K562 (cell line): Measurements from ENCODE around the gene ANKLE1. TPM values are rescaled to one million over a fixed set of nuclear protein-coding genes. Genes with fewer than 3 reads are reported as not detected.

Experiments used
- CXXC5 ChIP-seq: fragments of 250-450 bp; sonication (Bioruptor Pico); IDR thresholded peaks from 2 replicates; pipeline ENCODE4 v1.8.0; 2022; ENCODE audit warnings: inconsistent platforms, mild to moderate bottlenecking, moderate library complexity
- ETV5 ChIP-seq: sonication (generic); formaldehyde crosslinking; IDR thresholded peaks from 2 replicates; pipeline ENCODE4 v1.4.0; 2020; ENCODE audit warnings: low read depth, mild to moderate bottlenecking, missing genetic modification reagents
- FIP1L1 ChIP-seq: fragments of 200-400 bp; formaldehyde crosslinking; IDR thresholded peaks from 2 replicates; pipeline ENCODE4 v1.6.1; 2018; ENCODE audit warnings: mild to moderate bottlenecking, low read depth, low read length; ENCODE audit not compliant: poor library complexity, severe bottlenecking
- FOXJ3 ChIP-seq: sonication (generic); formaldehyde crosslinking; IDR thresholded peaks from 2 replicates; pipeline ENCODE4 v1.4.0; 2020; ENCODE audit warnings: mild to moderate bottlenecking, missing genetic modification reagents
- HLTF ChIP-seq: fragments of 450-650 bp; IDR thresholded peaks from 2 replicates; pipeline ENCODE4 v1.6.1; 2016
- L3MBTL2 ChIP-seq: fragments of 450-650 bp; IDR thresholded peaks from 2 replicates; pipeline ENCODE4 v1.6.1; 2016; ENCODE audit warnings: mild to moderate bottlenecking, moderate library complexity
- MTA1 ChIP-seq: fragments of 450-650 bp; IDR thresholded peaks from 2 replicates; pipeline ENCODE4 v1.6.1; 2017; ENCODE audit warnings: borderline replicate concordance
- NRF1 ChIP-seq, 2 experiments: fragments of 450-650 bp; IDR thresholded peaks in 1 of 2; conservative IDR thresholded peaks in 1 of 2; 2 replicates each; pipeline ENCODE4 v1.6.1; 2014; ENCODE audit warnings: mild to moderate bottlenecking in 2 of 2
- PHB2 ChIP-seq: fragments of 450-650 bp; IDR thresholded peaks from 2 replicates; pipeline ENCODE4 v1.6.1; 2017; ENCODE audit warnings: low read depth
- PHF20 ChIP-seq: fragments of 450-650 bp; IDR thresholded peaks from 2 replicates; pipeline ENCODE4 v1.6.1; 2018; ENCODE audit not compliant: partially characterized antibody
- PHF8 ChIP-seq: fragments of 200-600 bp; sonication (generic); IDR thresholded peaks from 2 replicates; pipeline ENCODE4 v1.6.1; 2012; ENCODE audit warnings: mixed run types, mild to moderate bottlenecking, inconsistent platforms, low read length, moderate library complexity, borderline replicate concordance
- RCOR1 ChIP-seq, 2 experiments: IDR thresholded peaks; 2 replicates each; pipeline ENCODE4 v1.6.1; 2012; ENCODE audit warnings: low read depth in 2 of 2, low read length in 2 of 2, borderline replicate concordance in 1 of 2, improper control_type of control experiment in 1 of 2
- SMAD2 ChIP-seq: fragments of 150-350 bp; IDR thresholded peaks from 2 replicates; pipeline ENCODE4 v1.6.1; 2014; ENCODE audit warnings: low read depth, mild to moderate bottlenecking, low read length
- SNIP1 ChIP-seq: fragments of 450-650 bp; IDR thresholded peaks from 2 replicates; pipeline ENCODE4 v1.7.1; 2017; ENCODE audit warnings: low read depth, mild to moderate bottlenecking
- SOX6 ChIP-seq: fragments of 450-650 bp; IDR thresholded peaks from 2 replicates; pipeline ENCODE4 v1.6.1; 2014; ENCODE audit warnings: mild to moderate bottlenecking
- TBP ChIP-seq: optimal IDR thresholded peaks from 2 replicates; pipeline ENCODE3; 2011; ENCODE audit warnings: low read depth, low read length, improper control_type of control experiment
- ZFP36 ChIP-seq: fragments of 150-350 bp; IDR thresholded peaks from 2 replicates; pipeline ENCODE4 v1.6.1; 2018; ENCODE audit warnings: low read length, low read depth; ENCODE audit not compliant: partially characterized antibody
- ZNF668 ChIP-seq: fragments of 250-450 bp; sonication (Bioruptor Pico); IDR thresholded peaks from 2 replicates; pipeline ENCODE4 v1.8.0; 2022; ENCODE audit warnings: mild to moderate bottlenecking, inconsistent platforms
- ZSCAN29 ChIP-seq: fragments of 450-650 bp; IDR thresholded peaks from 2 replicates; pipeline ENCODE4 v1.6.1; 2017
- polyA plus RNA-seq, 8 experiments: library from polyadenylated mRNA; depleted of rRNA in 4 of 8; stranded (reverse) in 5 of 8; unstranded in 3 of 8; fragments of >200 nt; fragmentation: Nextera tagmentation in 2 of 8; fragmentation: Illumina TruSeq in 1 of 8; extraction: Ambion mirVana in 2 of 8; extraction: Trizol in 1 of 8; gene quantifications; 2 replicates each; pipeline versions ENCODE4 v1.2.1 to v1.2.3, GENCODE V29; 2011 to 2014; ENCODE audit warnings: inconsistent platforms in 1 of 8, missing spikeins in 1 of 8
- total RNA-seq, 7 experiments: library from RNA; depleted of rRNA in 6 of 7; stranded (reverse); fragments of >200 nt in 6 of 7; fragmentation: Illumina TruSeq in 2 of 7; extraction: Trizol in 2 of 7; gene quantifications; 2 replicates each; pipeline versions ENCODE4 v1.2.1 to v1.2.3, GENCODE V29; 2011 to 2021; ENCODE audit warnings: low replicate concordance in 1 of 7
- TF ChIP-seq, protein P1 (sequence below), 2 experiments: IDR thresholded peaks; 2 replicates each; pipeline ENCODE4 v1.6.1; 2012; ENCODE audit warnings: improper control_type of control experiment in 2 of 2, low read depth in 2 of 2, low read length in 2 of 2, borderline replicate concordance in 1 of 2
- TF ChIP-seq, protein P2 (sequence below), 2 experiments: IDR thresholded peaks in 1 of 2; conservative IDR thresholded peaks in 1 of 2; 2 replicates each; pipeline ENCODE4 v1.6.1; 2016; ENCODE audit warnings: low read depth in 2 of 2, mild to moderate bottlenecking in 1 of 2, missing compliant biosample characterization in 1 of 2, missing genetic modification characterization in 1 of 2, moderate library complexity in 1 of 2
- TF ChIP-seq, protein P3 (sequence below): fragments of 450-650 bp; IDR thresholded peaks from 2 replicates; pipeline ENCODE4 v1.6.1; 2017; ENCODE audit warnings: antibody characterized with exemption

The ANKLE1 gene
- total and polyA plus RNA-seq, 9 of the 15 experiments (the other 6 are each of a cell fraction or from before 2014, with no cell fraction given), result 0.63 to 9.2 (median 2.9) TPM

DNA sequence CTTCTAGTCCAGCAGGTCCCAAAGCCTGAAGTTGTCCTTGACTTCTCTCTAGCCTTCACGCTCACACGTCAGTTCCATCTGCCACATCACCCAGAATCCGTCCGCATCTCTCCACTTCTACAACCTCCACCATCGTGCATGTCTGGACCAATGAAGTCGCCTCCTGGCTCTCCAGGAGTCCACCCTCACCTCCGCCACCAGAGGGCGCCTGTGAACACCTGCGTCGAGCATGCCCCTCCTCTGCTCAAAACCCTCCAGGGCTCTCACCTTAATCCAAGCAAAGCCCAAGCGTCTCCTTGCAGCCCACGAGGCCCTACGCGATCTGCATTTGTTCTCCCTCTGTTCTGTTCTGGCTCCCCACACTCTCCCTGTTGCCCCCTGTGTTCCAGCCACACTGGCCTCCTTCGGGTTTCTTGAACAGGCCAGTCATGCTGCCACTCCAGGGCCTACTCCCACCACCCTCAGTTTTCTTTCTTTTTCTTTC is 20.8 kb upstream of the ANKLE1 start (continued):
- TF ChIP-seq ETV5 (CRISPR knock-in tag) (no peak), NRF1 (conservative IDR thresholded peaks at IDR 0.05 in 1 of 2, IDR thresholded peaks at IDR 0.05 in 1 of 2) (peak; percentile 32 to 62; a peak in 3 of 4 replicates), L3MBTL2 (peak; percentile 89), HLTF (0 out of 2 replicates have a peak, but pooled peaks have one; percentile 33), SNIP1 (no peak), PHF8 (peak; percentile 41; the same call in 1 of the 2 replicates), SOX6 (peak; percentile 20; the same call in 1 of the 2 replicates), CXXC5 (peak; percentile 68), PHB2 (no peak), TBP (peak; percentile 28), ZSCAN29 (no peak), RCOR1 (IDR thresholded peaks at IDR 0.05; ENCODE audit: borderline replicate concordance in 1 of 2, low read depth in 2 of 2, low read length in 2 of 2) (peak; percentile 34 to 92; a peak in 3 of 4 replicates), ZNF668 (no peak), ZFP36 (peak; percentile 26), FIP1L1 (no peak), SMAD2 (no peak), PHF20 (peak; percentile 61), FOXJ3 (CRISPR knock-in tag) (no peak), MTA1 (no peak)
- TF ChIP-seq, protein P1, sequence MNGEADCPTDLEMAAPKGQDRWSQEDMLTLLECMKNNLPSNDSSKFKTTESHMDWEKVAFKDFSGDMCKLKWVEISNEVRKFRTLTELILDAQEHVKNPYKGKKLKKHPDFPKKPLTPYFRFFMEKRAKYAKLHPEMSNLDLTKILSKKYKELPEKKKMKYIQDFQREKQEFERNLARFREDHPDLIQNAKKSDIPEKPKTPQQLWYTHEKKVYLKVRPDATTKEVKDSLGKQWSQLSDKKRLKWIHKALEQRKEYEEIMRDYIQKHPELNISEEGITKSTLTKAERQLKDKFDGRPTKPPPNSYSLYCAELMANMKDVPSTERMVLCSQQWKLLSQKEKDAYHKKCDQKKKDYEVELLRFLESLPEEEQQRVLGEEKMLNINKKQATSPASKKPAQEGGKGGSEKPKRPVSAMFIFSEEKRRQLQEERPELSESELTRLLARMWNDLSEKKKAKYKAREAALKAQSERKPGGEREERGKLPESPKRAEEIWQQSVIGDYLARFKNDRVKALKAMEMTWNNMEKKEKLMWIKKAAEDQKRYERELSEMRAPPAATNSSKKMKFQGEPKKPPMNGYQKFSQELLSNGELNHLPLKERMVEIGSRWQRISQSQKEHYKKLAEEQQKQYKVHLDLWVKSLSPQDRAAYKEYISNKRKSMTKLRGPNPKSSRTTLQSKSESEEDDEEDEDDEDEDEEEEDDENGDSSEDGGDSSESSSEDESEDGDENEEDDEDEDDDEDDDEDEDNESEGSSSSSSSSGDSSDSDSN (IDR thresholded peaks at IDR 0.05; ENCODE audit: borderline replicate concordance in 1 of 2, low read depth in 2 of 2, low read length in 2 of 2), result no peak
- TF ChIP-seq, protein P2, sequence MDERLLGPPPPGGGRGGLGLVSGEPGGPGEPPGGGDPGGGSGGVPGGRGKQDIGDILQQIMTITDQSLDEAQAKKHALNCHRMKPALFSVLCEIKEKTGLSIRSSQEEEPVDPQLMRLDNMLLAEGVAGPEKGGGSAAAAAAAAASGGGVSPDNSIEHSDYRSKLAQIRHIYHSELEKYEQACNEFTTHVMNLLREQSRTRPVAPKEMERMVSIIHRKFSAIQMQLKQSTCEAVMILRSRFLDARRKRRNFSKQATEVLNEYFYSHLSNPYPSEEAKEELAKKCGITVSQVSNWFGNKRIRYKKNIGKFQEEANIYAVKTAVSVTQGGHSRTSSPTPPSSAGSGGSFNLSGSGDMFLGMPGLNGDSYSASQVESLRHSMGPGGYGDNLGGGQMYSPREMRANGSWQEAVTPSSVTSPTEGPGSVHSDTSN (CRISPR knock-in tag; IDR thresholded peaks at IDR 0.05; ENCODE audit: low read depth), result no peak
- TF ChIP-seq, protein P2 (tag; conservative IDR thresholded peaks at IDR 0.05; ENCODE audit: low read depth), result no peak
- TF ChIP-seq, protein P3, sequence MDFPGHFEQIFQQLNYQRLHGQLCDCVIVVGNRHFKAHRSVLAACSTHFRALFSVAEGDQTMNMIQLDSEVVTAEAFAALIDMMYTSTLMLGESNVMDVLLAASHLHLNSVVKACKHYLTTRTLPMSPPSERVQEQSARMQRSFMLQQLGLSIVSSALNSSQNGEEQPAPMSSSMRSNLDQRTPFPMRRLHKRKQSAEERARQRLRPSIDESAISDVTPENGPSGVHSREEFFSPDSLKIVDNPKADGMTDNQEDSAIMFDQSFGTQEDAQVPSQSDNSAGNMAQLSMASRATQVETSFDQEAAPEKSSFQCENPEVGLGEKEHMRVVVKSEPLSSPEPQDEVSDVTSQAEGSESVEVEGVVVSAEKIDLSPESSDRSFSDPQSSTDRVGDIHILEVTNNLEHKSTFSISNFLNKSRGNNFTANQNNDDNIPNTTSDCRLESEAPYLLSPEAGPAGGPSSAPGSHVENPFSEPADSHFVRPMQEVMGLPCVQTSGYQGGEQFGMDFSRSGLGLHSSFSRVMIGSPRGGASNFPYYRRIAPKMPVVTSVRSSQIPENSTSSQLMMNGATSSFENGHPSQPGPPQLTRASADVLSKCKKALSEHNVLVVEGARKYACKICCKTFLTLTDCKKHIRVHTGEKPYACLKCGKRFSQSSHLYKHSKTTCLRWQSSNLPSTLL, result no peak
